ENCODE data around the gene TDRD3. TPM values are rescaled to one million over a fixed set of nuclear protein-coding genes. Genes with fewer than 3 reads are reported as not detected.
A peak's percentile ranks its signal among the peaks of the same experiment; 100 is the strongest.
"Not testable (repeated sequence)": the region's sequence is repeated elsewhere in the genome, so short reads cannot be mapped to it uniquely, and the experiment has no call there.

Gene TDRD3
- total RNA-seq, 2 donors from 2014 or later = 15.9 to 18.9 TPM

GRCh38 chr13:60409574-60410292, 12.7 kb downstream of the TDRD3 start:
- not testable (repeated sequence) for DNase-seq; H3K4me3 Mint-ChIP-seq; H3K27ac Mint-ChIP-seq; H3K27me3 Mint-ChIP-seq (ENCODE audit: low read depth); H3K36me3 Mint-ChIP-seq (ENCODE audit: insufficient read depth in 2 of 2); ATAC-seq (replicated peaks in 1 of 2); H3K9me3 Mint-ChIP-seq
- H3K4me1 Mint-ChIP-seq (ENCODE audit: low read depth) = peaks cover 64% of the 10 kb centered on the region

GRCh38 chr13:60410299-60410698, 13.3 kb downstream of the TDRD3 start:
- DNase-seq = no peak

GRCh38 chr13:60411464-60411863, 14.4 kb downstream of the TDRD3 start:
- DNase-seq (no peak), ATAC-seq (replicated peaks in 1 of 2) (no peak)
- Mint-ChIP-seq H3K4me1 (ENCODE audit: low read depth) (peaks cover 52% of the 10 kb centered on the region), H3K4me3 (no peak overlapping the region), H3K27ac (no peak overlapping the region), H3K9me3 (peaks cover 4 to 5% of the 10 kb centered on the region in 2 donors), H3K36me3 (ENCODE audit: insufficient read depth in 2 of 2) (peaks cover 3 to 9% of the 10 kb centered on the region in 2 donors), H3K27me3 (ENCODE audit: low read depth) (no peaks in the 10 kb centered on the region)

More at GRCh38 chr13:60410299-60410698, 13.3 kb downstream of the TDRD3 start:
- peak in 1 of 2 donors; percentile 41 for ATAC-seq (replicated peaks in 1 of 2)
- Mint-ChIP-seq H3K4me1 (ENCODE audit: low read depth) (peaks cover 58% of the 10 kb centered on the region), H3K4me3 (peak overlapping the region; percentile 29 to 46), H3K36me3 (ENCODE audit: insufficient read depth in 2 of 2) (peaks cover 5 to 9% of the 10 kb centered on the region in 2 donors), H3K27me3 (ENCODE audit: low read depth) (no peaks in the 10 kb centered on the region), H3K27ac (no peak overlapping the region), H3K9me3 (peaks cover 4 to 5% of the 10 kb centered on the region in 2 donors)

GRCh38 chr13:60411983-60412382, 15.0 kb downstream of the TDRD3 start:
- peaks cover 54% of the 10 kb centered on the region for H3K4me1 Mint-ChIP-seq (ENCODE audit: low read depth)
- H3K9me3 Mint-ChIP-seq = peaks cover 4 to 5% of the 10 kb centered on the region in 2 donors
- H3K27ac Mint-ChIP-seq = no peak overlapping the region
- ATAC-seq (replicated peaks in 1 of 2) = no peak
- H3K36me3 Mint-ChIP-seq (ENCODE audit: insufficient read depth in 2 of 2) = peaks cover 3 to 9% of the 10 kb centered on the region in 2 donors
- no peaks in the 10 kb centered on the region for H3K27me3 Mint-ChIP-seq (ENCODE audit: low read depth)
- DNase-seq = no peak
- no peak overlapping the region for H3K4me3 Mint-ChIP-seq

- Mint-ChIP-seq H3K9me3 (peaks cover 1 to 5% of the 10 kb centered on the region in 2 donors), H3K27me3 (ENCODE audit: low read depth) (no peaks in the 10 kb centered on the region), H3K36me3 (ENCODE audit: insufficient read depth in 2 of 2) (peaks cover 3 to 6% of the 10 kb centered on the region in 2 donors), H3K4me3 (no peak overlapping the region), H3K27ac (no peak overlapping the region), H3K4me1 (ENCODE audit: low read depth) (peaks cover 53% of the 10 kb centered on the region)
- no peak for DNase-seq
- no peak for ATAC-seq (replicated peaks in 1 of 2)
Observed at GRCh38 chr13:60412909-60413616, 16.0 kb downstream of the TDRD3 start.

- Mint-ChIP-seq H3K4me3 (no peak overlapping the region), H3K4me1 (ENCODE audit: low read depth) (peaks cover 52% of the 10 kb centered on the region), H3K36me3 (ENCODE audit: insufficient read depth in 2 of 2) (peaks cover 0 to 3% of the 10 kb centered on the region in 2 donors), H3K27me3 (ENCODE audit: low read depth) (no peaks in the 10 kb centered on the region), H3K9me3 (peaks cover 0 to 3% of the 10 kb centered on the region in 2 donors), H3K27ac (no peak overlapping the region)
- ATAC-seq (replicated peaks in 1 of 2) (no peak), DNase-seq (no peak)
Observed at GRCh38 chr13:60414177-60414576, 17.2 kb downstream of the TDRD3 start.

GRCh38 chr13:60417734-60418133, 20.7 kb downstream of the TDRD3 start:
- H3K4me1 Mint-ChIP-seq (ENCODE audit: low read depth) = peaks cover 23% of the 10 kb centered on the region
- DNase-seq = no peak
- peaks cover 0 to 4% of the 10 kb centered on the region in 2 donors for H3K9me3 Mint-ChIP-seq
- H3K27me3 Mint-ChIP-seq (ENCODE audit: low read depth) = no peaks in the 10 kb centered on the region
- peak overlapping the region in 1 of 2 donors; percentile 18 for H3K4me3 Mint-ChIP-seq
- ATAC-seq (replicated peaks in 1 of 2) = peak; percentile 89 to 95
- peak overlapping the region; percentile 36 for H3K27ac Mint-ChIP-seq
- peaks cover 3 to 4% of the 10 kb centered on the region in 2 donors for H3K36me3 Mint-ChIP-seq (ENCODE audit: insufficient read depth in 2 of 2)

- Mint-ChIP-seq H3K9me3 (peaks cover 0 to 4% of the 10 kb centered on the region in 2 donors), H3K4me1 (ENCODE audit: low read depth) (peaks cover 23% of the 10 kb centered on the region), H3K36me3 (ENCODE audit: insufficient read depth in 2 of 2) (peaks cover 3 to 4% of the 10 kb centered on the region in 2 donors), H3K4me3 (no peak overlapping the region), H3K27me3 (ENCODE audit: low read depth) (no peaks in the 10 kb centered on the region), H3K27ac (no peak overlapping the region)
- DNase-seq (no peak), ATAC-seq (replicated peaks in 1 of 2) (no peak)
Observed at GRCh38 chr13:60418954-60419353, 21.9 kb downstream of the TDRD3 start.

GRCh38 chr13:60425332-60425731, 28.3 kb downstream of the TDRD3 start:
- DNase-seq (no peak), ATAC-seq (replicated peaks in 1 of 2) (no peak)
- no peak overlapping the region for H3K4me3 Mint-ChIP-seq
- H3K27ac Mint-ChIP-seq = no peak overlapping the region
- H3K27me3 Mint-ChIP-seq (ENCODE audit: low read depth) = no peaks in the 10 kb centered on the region
- H3K9me3 Mint-ChIP-seq = no peaks in the 10 kb centered on the region
- peaks cover 0 to 3% of the 10 kb centered on the region in 2 donors for H3K36me3 Mint-ChIP-seq (ENCODE audit: insufficient read depth in 2 of 2)
- peaks cover 13% of the 10 kb centered on the region for H3K4me1 Mint-ChIP-seq (ENCODE audit: low read depth)

GRCh38 chr13:60426075-60426474, 29.1 kb downstream of the TDRD3 start:
- H3K4me3 Mint-ChIP-seq = peak overlapping the region in 1 of 2 donors; percentile 51
- peaks cover 0 to under 1% of the 10 kb centered on the region in 2 donors for H3K36me3 Mint-ChIP-seq (ENCODE audit: insufficient read depth in 2 of 2)
- H3K27ac Mint-ChIP-seq = peak overlapping the region; percentile 79
- ATAC-seq (replicated peaks in 1 of 2) = no peak
- no peaks in the 10 kb centered on the region for H3K27me3 Mint-ChIP-seq (ENCODE audit: low read depth)
- no peaks in the 10 kb centered on the region for H3K9me3 Mint-ChIP-seq
- DNase-seq = no peak
- H3K4me1 Mint-ChIP-seq (ENCODE audit: low read depth) = peaks cover 13% of the 10 kb centered on the region

GRCh38 chr13:60427285-60427684, 30.3 kb downstream of the TDRD3 start:
- peak in 1 of 2 donors; percentile 21 for ATAC-seq (replicated peaks in 1 of 2)
- Mint-ChIP-seq H3K4me3 (peak overlapping the region; percentile 10 to 49), H3K27ac (peak overlapping the region; percentile 43), H3K9me3 (no peaks in the 10 kb centered on the region), H3K4me1 (ENCODE audit: low read depth) (peaks cover 13% of the 10 kb centered on the region), H3K36me3 (ENCODE audit: insufficient read depth in 2 of 2) (no peaks in the 10 kb centered on the region), H3K27me3 (ENCODE audit: low read depth) (no peaks in the 10 kb centered on the region)
- DNase-seq = no peak

- peaks cover 14% of the 10 kb centered on the region for H3K4me1 Mint-ChIP-seq (ENCODE audit: low read depth)
- H3K4me3 Mint-ChIP-seq = no peak overlapping the region
- H3K9me3 Mint-ChIP-seq = no peaks in the 10 kb centered on the region
- no peak overlapping the region for H3K27ac Mint-ChIP-seq
- no peaks in the 10 kb centered on the region for H3K27me3 Mint-ChIP-seq (ENCODE audit: low read depth)
- peaks cover 0 to 3% of the 10 kb centered on the region in 2 donors for H3K36me3 Mint-ChIP-seq (ENCODE audit: insufficient read depth in 2 of 2)
- DNase-seq (no peak), ATAC-seq (replicated peaks in 1 of 2) (peak; percentile 73 to 78)
Observed at GRCh38 chr13:60431108-60431700, 34.2 kb downstream of the TDRD3 start.

- Mint-ChIP-seq H3K4me3 (no peak overlapping the region), H3K4me1 (ENCODE audit: low read depth) (peaks cover 7% of the 10 kb centered on the region), H3K36me3 (ENCODE audit: insufficient read depth in 2 of 2) (peaks cover 0 to 3% of the 10 kb centered on the region in 2 donors), H3K27ac (no peak overlapping the region), H3K9me3 (no peaks in the 10 kb centered on the region), H3K27me3 (ENCODE audit: low read depth) (no peaks in the 10 kb centered on the region)
- no peak for DNase-seq
- ATAC-seq (replicated peaks in 1 of 2) = no peak
Observed at GRCh38 chr13:60433505-60433904, 36.5 kb downstream of the TDRD3 start.
